ENCODE measurements around the gene RPL12. TPM values are rescaled to one million over a fixed set of nuclear protein-coding genes. Genes with fewer than 3 reads are reported as not detected.

The RPL12 gene
- total and polyA plus RNA-seq, 2 of the 13 experiments (the other 11 are each of a cell fraction or from before 2014, with no cell fraction given): 1,551 to 2,590 TPM

DNA sequence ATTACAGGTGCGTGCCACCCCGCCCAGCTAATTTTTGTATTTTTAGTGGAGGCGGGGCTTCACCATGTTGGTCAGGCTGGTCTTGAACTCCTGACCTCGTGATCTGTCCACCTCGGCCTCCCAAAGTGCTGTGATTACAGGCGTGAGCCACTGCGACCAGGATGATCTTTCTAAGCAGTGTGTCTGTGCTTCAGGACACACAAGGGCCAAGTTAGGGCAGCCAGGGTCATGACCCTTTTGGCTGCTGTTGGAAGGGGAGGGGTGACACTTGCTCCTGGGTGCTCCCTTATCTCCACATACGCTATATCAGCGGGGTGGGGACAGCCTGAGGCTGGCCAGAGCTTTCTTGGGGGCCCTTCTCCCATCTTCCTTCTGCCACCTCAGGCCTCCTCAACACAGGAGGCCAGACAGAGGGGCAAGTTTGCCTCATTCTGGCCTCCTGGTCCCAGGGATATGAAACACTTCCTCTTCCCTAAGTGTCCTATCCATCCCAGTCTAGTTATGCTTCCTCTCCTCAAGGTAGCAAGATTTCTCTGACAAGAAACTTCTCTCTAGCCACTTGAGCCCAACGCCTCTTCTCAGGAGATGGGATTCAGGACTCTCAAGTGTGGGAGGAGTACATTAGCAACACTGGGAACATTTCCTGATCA, 28.9 kb downstream of the RPL12 start:
- Histone ChIP-seq H2AFZ (ENCODE audit: low read length) (no peak overlapping the region), H3K79me2 (ENCODE audit: insufficient read depth, low read length) (peaks cover 42% of the 10 kb centered on the region), H3K27ac (ENCODE audit: extremely low read length, insufficient read depth, low read length) (peak overlapping the region; percentile 95), H3K4me1 (ENCODE audit: insufficient read depth, low read length) (peaks cover 47% of the 10 kb centered on the region), H3K9me3 (ENCODE audit: low read length) (no peaks in the 10 kb centered on the region), H3K27me3 (ENCODE audit: control insufficient read depth in 1 of 2, insufficient read depth in 2 of 2, low read length in 2 of 2) (no peaks in the 10 kb centered on the region; a peak in 1 of 5 replicates), H3K4me2 (ENCODE audit: low read depth, low read length) (peak overlapping the region; percentile 89), H3K4me3 (replicated peaks in 1 of 3; ENCODE audit: insufficient read depth in 1 of 3, low read depth in 2 of 3, low read length in 3 of 3) (peak overlapping the region; percentile 87 to 97 (median 93)), H3K36me3 (replicated peaks in 1 of 2; ENCODE audit: control insufficient read depth in 1 of 2, insufficient read depth in 2 of 2, low read length in 2 of 2) (no peaks in the 10 kb centered on the region), H3K9ac (ENCODE audit: insufficient read depth, low read depth, low read length) (peak overlapping the region; percentile 88; the same call in 1 of the 2 replicates), H4K20me1 (ENCODE audit: insufficient read depth, low read length) (no peaks in the 10 kb centered on the region)
- ATAC-seq (no peak), FAIRE-seq (no peak), DNase-seq (ENCODE audit: low spot score) (no peak)
- CTCF ChIA-PET (ENCODE audit: low intra/inter-chr PET ratio, low total read pairs): no interaction called here
- intact Hi-C loops (cut with micrococcal nuclease; ENCODE audit: unreplicated experiment) (loop anchor here (5.0 kb wide), 1 partner anchor 210 kb away; no protein-coding TSS in a partner anchor), in situ Hi-C loops (cut with HindIII; ENCODE audit: extremely low pct_ligation_motif_present, low pct_unique_long_range_greater_than_20kb) (no loop called here)
- BruUV-seq (replicated peaks): no TSS peak
- POLR2A ChIA-PET: interaction anchor here (1.0 to 3.3 kb wide), 5 partner anchors 23 to 33 kb away, joined by 4 to 39 read pairs (median 23); partner anchors contain the start of genes LRSAM1, RPL12 and SLC2A8
- 86% methylated on average over 5 of the region's 10 CpGs for WGBS (ENCODE audit: low lambda C conversion rate)
- TF ChIP-seq ARID2 (CRISPR knock-in tag; IDR thresholded peaks at IDR 0.05; ENCODE audit: borderline replicate concordance): no peak
- no peak for TF ChIP-seq RBAK (CRISPR knock-in tag; IDR thresholded peaks at IDR 0.05)
- no peak for TF ChIP-seq RBFOX2 (IDR thresholded peaks at IDR 0.05; ENCODE audit: low read depth, low read length)
- TF ChIP-seq PHF8 (CRISPR knock-in tag; IDR thresholded peaks at IDR 0.05): no peak
- TF ChIP-seq ELF3 (CRISPR knock-in tag; IDR thresholded peaks at IDR 0.05): no peak
- TF ChIP-seq, protein P1, sequence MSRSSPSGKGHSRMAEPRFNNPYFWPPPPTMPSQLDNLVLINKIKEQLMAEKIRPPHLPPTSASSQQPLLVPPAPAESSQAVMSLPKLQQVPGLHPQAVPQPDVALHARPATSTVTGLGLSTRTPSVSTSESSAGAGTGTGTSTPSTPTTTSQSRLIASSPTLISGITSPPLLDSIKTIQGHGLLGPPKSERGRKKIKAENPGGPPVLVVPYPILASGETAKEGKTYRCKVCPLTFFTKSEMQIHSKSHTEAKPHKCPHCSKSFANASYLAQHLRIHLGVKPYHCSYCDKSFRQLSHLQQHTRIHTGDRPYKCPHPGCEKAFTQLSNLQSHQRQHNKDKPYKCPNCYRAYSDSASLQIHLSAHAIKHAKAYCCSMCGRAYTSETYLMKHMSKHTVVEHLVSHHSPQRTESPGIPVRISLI (CRISPR knock-in tag; IDR thresholded peaks at IDR 0.05; ENCODE audit: borderline replicate concordance): no peak
- TF ChIP-seq ZFP36L1 (CRISPR knock-in tag; IDR thresholded peaks at IDR 0.05): no peak
- TF ChIP-seq EED (CRISPR knock-in tag; IDR thresholded peaks at IDR 0.05): no peak
- TF ChIP-seq, protein P2, sequence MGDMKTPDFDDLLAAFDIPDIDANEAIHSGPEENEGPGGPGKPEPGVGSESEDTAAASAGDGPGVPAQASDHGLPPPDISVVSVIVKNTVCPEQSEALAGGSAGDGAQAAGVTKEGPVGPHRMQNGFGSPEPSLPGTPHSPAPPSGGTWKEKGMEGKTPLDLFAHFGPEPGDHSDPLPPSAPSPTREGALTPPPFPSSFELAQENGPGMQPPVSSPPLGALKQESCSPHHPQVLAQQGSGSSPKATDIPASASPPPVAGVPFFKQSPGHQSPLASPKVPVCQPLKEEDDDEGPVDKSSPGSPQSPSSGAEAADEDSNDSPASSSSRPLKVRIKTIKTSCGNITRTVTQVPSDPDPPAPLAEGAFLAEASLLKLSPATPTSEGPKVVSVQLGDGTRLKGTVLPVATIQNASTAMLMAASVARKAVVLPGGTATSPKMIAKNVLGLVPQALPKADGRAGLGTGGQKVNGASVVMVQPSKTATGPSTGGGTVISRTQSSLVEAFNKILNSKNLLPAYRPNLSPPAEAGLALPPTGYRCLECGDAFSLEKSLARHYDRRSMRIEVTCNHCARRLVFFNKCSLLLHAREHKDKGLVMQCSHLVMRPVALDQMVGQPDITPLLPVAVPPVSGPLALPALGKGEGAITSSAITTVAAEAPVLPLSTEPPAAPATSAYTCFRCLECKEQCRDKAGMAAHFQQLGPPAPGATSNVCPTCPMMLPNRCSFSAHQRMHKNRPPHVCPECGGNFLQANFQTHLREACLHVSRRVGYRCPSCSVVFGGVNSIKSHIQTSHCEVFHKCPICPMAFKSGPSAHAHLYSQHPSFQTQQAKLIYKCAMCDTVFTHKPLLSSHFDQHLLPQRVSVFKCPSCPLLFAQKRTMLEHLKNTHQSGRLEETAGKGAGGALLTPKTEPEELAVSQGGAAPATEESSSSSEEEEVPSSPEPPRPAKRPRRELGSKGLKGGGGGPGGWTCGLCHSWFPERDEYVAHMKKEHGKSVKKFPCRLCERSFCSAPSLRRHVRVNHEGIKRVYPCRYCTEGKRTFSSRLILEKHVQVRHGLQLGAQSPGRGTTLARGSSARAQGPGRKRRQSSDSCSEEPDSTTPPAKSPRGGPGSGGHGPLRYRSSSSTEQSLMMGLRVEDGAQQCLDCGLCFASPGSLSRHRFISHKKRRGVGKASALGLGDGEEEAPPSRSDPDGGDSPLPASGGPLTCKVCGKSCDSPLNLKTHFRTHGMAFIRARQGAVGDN (CRISPR knock-in tag; IDR thresholded peaks at IDR 0.05): 0 out of 2 replicates have a peak, but pooled peaks have one; percentile 16
- peak; percentile 29 for TF ChIP-seq MED8 (CRISPR knock-in tag; IDR thresholded peaks at IDR 0.05; ENCODE audit: insufficient replicate concordance)
- no peak for TF ChIP-seq ZMAT3 (CRISPR knock-in tag; conservative IDR thresholded peaks at IDR 0.05)
- TF ChIP-seq GFI1 (CRISPR knock-in tag; IDR thresholded peaks at IDR 0.05; ENCODE audit: borderline replicate concordance): no peak
- TF ChIP-seq, protein P3, sequence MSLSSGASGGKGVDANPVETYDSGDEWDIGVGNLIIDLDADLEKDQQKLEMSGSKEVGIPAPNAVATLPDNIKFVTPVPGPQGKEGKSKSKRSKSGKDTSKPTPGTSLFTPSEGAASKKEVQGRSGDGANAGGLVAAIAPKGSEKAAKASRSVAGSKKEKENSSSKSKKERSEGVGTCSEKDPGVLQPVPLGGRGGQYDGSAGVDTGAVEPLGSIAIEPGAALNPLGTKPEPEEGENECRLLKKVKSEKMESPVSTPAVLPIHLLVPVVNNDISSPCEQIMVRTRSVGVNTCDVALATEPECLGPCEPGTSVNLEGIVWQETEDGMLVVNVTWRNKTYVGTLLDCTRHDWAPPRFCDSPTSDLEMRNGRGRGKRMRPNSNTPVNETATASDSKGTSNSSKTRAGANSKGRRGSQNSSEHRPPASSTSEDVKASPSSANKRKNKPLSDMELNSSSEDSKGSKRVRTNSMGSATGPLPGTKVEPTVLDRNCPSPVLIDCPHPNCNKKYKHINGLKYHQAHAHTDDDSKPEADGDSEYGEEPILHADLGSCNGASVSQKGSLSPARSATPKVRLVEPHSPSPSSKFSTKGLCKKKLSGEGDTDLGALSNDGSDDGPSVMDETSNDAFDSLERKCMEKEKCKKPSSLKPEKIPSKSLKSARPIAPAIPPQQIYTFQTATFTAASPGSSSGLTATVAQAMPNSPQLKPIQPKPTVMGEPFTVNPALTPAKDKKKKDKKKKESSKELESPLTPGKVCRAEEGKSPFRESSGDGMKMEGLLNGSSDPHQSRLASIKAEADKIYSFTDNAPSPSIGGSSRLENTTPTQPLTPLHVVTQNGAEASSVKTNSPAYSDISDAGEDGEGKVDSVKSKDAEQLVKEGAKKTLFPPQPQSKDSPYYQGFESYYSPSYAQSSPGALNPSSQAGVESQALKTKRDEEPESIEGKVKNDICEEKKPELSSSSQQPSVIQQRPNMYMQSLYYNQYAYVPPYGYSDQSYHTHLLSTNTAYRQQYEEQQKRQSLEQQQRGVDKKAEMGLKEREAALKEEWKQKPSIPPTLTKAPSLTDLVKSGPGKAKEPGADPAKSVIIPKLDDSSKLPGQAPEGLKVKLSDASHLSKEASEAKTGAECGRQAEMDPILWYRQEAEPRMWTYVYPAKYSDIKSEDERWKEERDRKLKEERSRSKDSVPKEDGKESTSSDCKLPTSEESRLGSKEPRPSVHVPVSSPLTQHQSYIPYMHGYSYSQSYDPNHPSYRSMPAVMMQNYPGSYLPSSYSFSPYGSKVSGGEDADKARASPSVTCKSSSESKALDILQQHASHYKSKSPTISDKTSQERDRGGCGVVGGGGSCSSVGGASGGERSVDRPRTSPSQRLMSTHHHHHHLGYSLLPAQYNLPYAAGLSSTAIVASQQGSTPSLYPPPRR (CRISPR knock-in tag; IDR thresholded peaks at IDR 0.05; ENCODE audit: borderline replicate concordance): no peak
- no peak for TF ChIP-seq POLR2AphosphoS2 (IDR thresholded peaks at IDR 0.05; ENCODE audit: low read depth, low read length)

Data from HepG2 (cell line).